ENCODE measurements around the gene CD3D.

Gene CD3D

GRCh38 chr11:118322721-118323120, 19.8 kb downstream of the CD3D start:
- DNase-seq (ENCODE audit: low read depth) = no peak
- TF ChIP-seq CTCF (IDR thresholded peaks at IDR 0.05; ENCODE audit: low read length, missing control alignments) = no peak
- no peak overlapping the region for H3K4me3 ChIP-seq (replicated peaks; ENCODE audit: low read depth, low read length)

GRCh38 chr11:118321386-118322082, 21.0 kb downstream of the CD3D start:
- TF ChIP-seq CTCF (IDR thresholded peaks at IDR 0.05; ENCODE audit: low read length, missing control alignments) = no peak

GRCh38 chr11:118320515-118320914, 22.0 kb downstream of the CD3D start:
- no peak for DNase-seq (ENCODE audit: low read depth)
- no peak for TF ChIP-seq CTCF (IDR thresholded peaks at IDR 0.05; ENCODE audit: low read length, missing control alignments)
- H3K4me3 ChIP-seq (replicated peaks; ENCODE audit: low read depth, low read length) = no peak overlapping the region

More at GRCh38 chr11:118321386-118322082, 21.0 kb downstream of the CD3D start:
- H3K4me3 ChIP-seq (replicated peaks; ENCODE audit: low read depth, low read length) = no peak overlapping the region
- DNase-seq (ENCODE audit: low read depth) = no peak

GRCh38 chr11:118319337-118319707, 23.2 kb downstream of the CD3D start:
- DNase-seq (ENCODE audit: low read depth) = no peak
- no peak overlapping the region for H3K4me3 ChIP-seq (replicated peaks; ENCODE audit: low read depth, low read length)
- no peak for TF ChIP-seq CTCF (IDR thresholded peaks at IDR 0.05; ENCODE audit: low read length, missing control alignments)

- no peak for DNase-seq (ENCODE audit: low read depth)
- no peak for TF ChIP-seq CTCF (IDR thresholded peaks at IDR 0.05; ENCODE audit: low read length, missing control alignments)
- H3K4me3 ChIP-seq (replicated peaks; ENCODE audit: low read depth, low read length) = no peak overlapping the region
Observed at GRCh38 chr11:118318581-118319336, 23.7 kb downstream of the CD3D start.

GRCh38 chr11:118318124-118318523, 24.4 kb downstream of the CD3D start:
- no peak for TF ChIP-seq CTCF (IDR thresholded peaks at IDR 0.05; ENCODE audit: low read length, missing control alignments)
- no peak overlapping the region for H3K4me3 ChIP-seq (replicated peaks; ENCODE audit: low read depth, low read length)
- no peak for DNase-seq (ENCODE audit: low read depth)

Measured in fibroblast of pulmonary artery (primary cell).